K562 (cell line): ENCODE results near the gene AP2M1. TPM values are rescaled to one million over a fixed set of nuclear protein-coding genes. Genes with fewer than 3 reads are reported as not detected.

Source experiments
- ATAC-seq: fragments of 200-7000 bp; cut with Tn5 transposase; 3 replicates; pipeline ENCODE4 v1.9.1; 2020; ENCODE audit warnings: moderate library complexity
- BruUV-seq: library from RNA; stranded (reverse); fragments of 400-500 nt; replicated peaks from 2 replicates; lab custom pipeline; 2021; lab: Mats Ljungman, UMichigan
- CTCF ChIA-PET: fragments of 300-600 bp; formaldehyde crosslinking; extraction: SDS; loops from one replicate; lab custom pipeline; 2021; ENCODE audit warnings: low intra/inter-chr PET ratio; lab: Yijun Ruan, JAX
- POLR2A ChIA-PET: fragments of 300-600, 350-650 bp; sonication (Branson Sonifier 250); formaldehyde crosslinking; extraction: SDS; loops from one replicate; lab custom pipeline; 2021; ENCODE audit warnings: antibody characterized with exemption, inconsistent platforms; lab: Yijun Ruan, JAX
- DNase-seq, 4 experiments: peaks; one replicate each; pipeline versions ENCODE4 v3.0.0 to v3.0.0-alpha.2; 2011 to 2018; ENCODE audit warnings: low spot score in 3 of 4, mixed read lengths in 3 of 4; ENCODE audit errors: extremely low read depth in 1 of 4
- FAIRE-seq: peaks from 2 replicates; lab custom pipeline; 2011; peaks lifted over from hg19 to GRCh38; lab: Jason Lieb, UNC
- H2AFZ ChIP-seq: 2 replicates; pipeline ENCODE4 v1.6.0; 2011; ENCODE audit warnings: low read depth, low read length, control low read depth, inconsistent platforms
- H3K27ac ChIP-seq: fragments of 200-600 bp; 3 replicates; pipeline ENCODE4 v1.8.0; 2011; ENCODE audit warnings: low read depth, mild to moderate bottlenecking, control low read depth, inconsistent platforms, low read length, moderate library complexity, mixed read lengths; ENCODE audit errors: extremely low read depth
- H3K27me3 ChIP-seq, 2 experiments: fragments of 300-600 bp in 1 of 2; 2 replicates in 1 of 2; 3 replicates in 1 of 2; pipeline versions ENCODE4 v1.6.0 to v1.8.0; 2011; ENCODE audit warnings: inconsistent platforms in 2 of 2, low read length in 2 of 2, mild to moderate bottlenecking in 1 of 2, mixed read lengths in 1 of 2, moderate library complexity in 1 of 2; ENCODE audit not compliant: control insufficient read depth in 2 of 2, insufficient read depth in 2 of 2
- H3K36me3 ChIP-seq: fragments of 300-600 bp; 3 replicates; pipeline ENCODE4 v1.8.0; 2011; ENCODE audit warnings: mild to moderate bottlenecking, low read length, inconsistent platforms; ENCODE audit not compliant: control insufficient read depth, insufficient read depth
- H3K4me1 ChIP-seq, 2 experiments: fragments of 200-600 bp in 1 of 2; replicated peaks in 1 of 2; 2 replicates in 1 of 2; 3 replicates in 1 of 2; pipeline versions ENCODE4 v1.5.1 to v1.8.0; 2011; ENCODE audit warnings: inconsistent platforms in 2 of 2, low read length in 2 of 2, mild to moderate bottlenecking in 1 of 2, mixed read lengths in 1 of 2, moderate library complexity in 1 of 2; ENCODE audit not compliant: control insufficient read depth in 2 of 2, insufficient read depth in 2 of 2
- H3K4me2 ChIP-seq: 2 replicates; pipeline ENCODE4 v1.6.1; 2011; ENCODE audit warnings: low read length, control low read depth, inconsistent platforms, mixed read lengths; ENCODE audit not compliant: insufficient read depth
- H3K4me3 ChIP-seq: fragments of 200-600 bp; sonication (generic), shearing (Covaris generic); 2 replicates; pipeline ENCODE4 v1.5.1; 2016; ENCODE audit warnings: control low read depth, inconsistent platforms
- H3K79me2 ChIP-seq: fragments of 200-600 bp; 3 replicates; pipeline ENCODE4 v1.8.0; 2011; ENCODE audit warnings: low read length, inconsistent platforms; ENCODE audit not compliant: control insufficient read depth, insufficient read depth
- H3K9ac ChIP-seq, 2 experiments: 2 replicates each; pipeline versions ENCODE4 v1.6.0 to v1.6.1; 2011; ENCODE audit warnings: low read depth in 2 of 2, low read length in 2 of 2, control low read depth in 1 of 2, inconsistent platforms in 1 of 2, mild to moderate bottlenecking in 1 of 2, mixed read lengths in 1 of 2; ENCODE audit not compliant: insufficient read depth in 1 of 2
- H3K9me1 ChIP-seq: one replicate; pipeline ENCODE4 v1.6.0; 2011; ENCODE audit warnings: inconsistent platforms, mild to moderate bottlenecking, low read length, moderate library complexity; ENCODE audit not compliant: control insufficient read depth, insufficient read depth
- H3K9me3 ChIP-seq: replicated peaks from 2 replicates; pipeline ENCODE4 v1.5.1; 2011; ENCODE audit warnings: low read depth, low read length, inconsistent platforms; ENCODE audit not compliant: control insufficient read depth, insufficient read depth
- H4K20me1 ChIP-seq: replicated peaks from 2 replicates; pipeline ENCODE4 v1.6.1; 2011; ENCODE audit warnings: low read length, inconsistent platforms, mixed read lengths; ENCODE audit not compliant: control insufficient read depth, insufficient read depth
- CBX1 ChIP-seq: sonication (generic); IDR thresholded peaks from 2 replicates; pipeline ENCODE4 v1.6.1; 2016; ENCODE audit warnings: antibody characterized with exemption, low read depth, mild to moderate bottlenecking
- ETV6 ChIP-seq, 3 experiments: fragments of 150-350 bp in 1 of 3; sonication (generic) in 1 of 3; formaldehyde crosslinking in 1 of 3; IDR thresholded peaks; 2 replicates each; pipeline versions ENCODE4 v1.6.1 to v1.8.0; 2014 to 2022; ENCODE audit warnings: borderline replicate concordance in 2 of 3, low read depth in 2 of 3, antibody characterized with exemption in 1 of 3, low read length in 1 of 3, mild to moderate bottlenecking in 1 of 3, missing genetic modification reagents in 1 of 3
- RBM14 ChIP-seq: fragments of 200-400 bp; formaldehyde crosslinking; IDR thresholded peaks from 2 replicates; pipeline ENCODE4 v1.6.1; 2018; ENCODE audit warnings: low read depth, mild to moderate bottlenecking, low read length, moderate library complexity, borderline replicate concordance; ENCODE audit not compliant: insufficient read depth
- RBM25 ChIP-seq: fragments of 200-400 bp; formaldehyde crosslinking; IDR thresholded peaks from 2 replicates; pipeline ENCODE4 v1.6.1; 2018; ENCODE audit warnings: low read length, low read depth, moderate library complexity; ENCODE audit not compliant: severe bottlenecking
- SFPQ ChIP-seq: fragments of 200-400 bp; formaldehyde crosslinking; IDR thresholded peaks from 2 replicates; pipeline ENCODE4 v1.6.1; 2017; ENCODE audit warnings: mild to moderate bottlenecking, low read depth, low read length, moderate library complexity
- SIN3A ChIP-seq, 2 experiments: fragments of 150-350 bp in 1 of 2; IDR thresholded peaks; 2 replicates each; pipeline ENCODE4 v1.6.1; 2011 to 2016; ENCODE audit warnings: borderline replicate concordance in 2 of 2, low read depth in 2 of 2, low read length in 2 of 2, mild to moderate bottlenecking in 2 of 2, moderate library complexity in 2 of 2; ENCODE audit not compliant: control insufficient read depth in 1 of 2
- ZNF347 ChIP-seq: fragments of 450-650 bp; formaldehyde crosslinking; IDR thresholded peaks from 2 replicates; pipeline ENCODE4 v1.4.0; 2020; ENCODE audit warnings: low read depth, mild to moderate bottlenecking, moderate library complexity
- WGBS: fragments of 100-300 bp; shearing (Covaris generic); methylation state at CpG from one replicate; pipeline ENCODE4 v1.1.6; 2016; ENCODE audit warnings: low coverage, mixed read lengths; ENCODE audit not compliant: insufficient coverage; ENCODE audit errors: missing lambda C conversion rate; 5-methylcytosine and 5-hydroxymethylcytosine counted together
- in situ Hi-C: fragments of 300-500 bp; cut with MboI; formaldehyde crosslinking; loops from 4 replicates; pipeline ENCODE4 v1.15.0; 2018; ENCODE audit warnings: inconsistent platforms, mixed read lengths
- intact Hi-C: fragments of 100-400 bp; cut with micrococcal nuclease; formaldehyde crosslinking; loops from 2 replicates; pipeline ENCODE4 v1.14.2; 2022
- polyA plus RNA-seq, 8 experiments: library from polyadenylated mRNA; depleted of rRNA in 4 of 8; stranded (reverse) in 5 of 8; unstranded in 3 of 8; fragments of >200 nt; fragmentation: Nextera tagmentation in 2 of 8; fragmentation: Illumina TruSeq in 1 of 8; extraction: Ambion mirVana in 2 of 8; extraction: Trizol in 1 of 8; gene quantifications; 2 replicates each; pipeline versions ENCODE4 v1.2.1 to v1.2.3, GENCODE V29; 2011 to 2014; ENCODE audit warnings: inconsistent platforms in 1 of 8, missing spikeins in 1 of 8
- total RNA-seq, 7 experiments: library from RNA; depleted of rRNA in 6 of 7; stranded (reverse); fragments of >200 nt in 6 of 7; fragmentation: Illumina TruSeq in 2 of 7; extraction: Trizol in 2 of 7; gene quantifications; 2 replicates each; pipeline versions ENCODE4 v1.2.1 to v1.2.3, GENCODE V29; 2011 to 2021; ENCODE audit warnings: low replicate concordance in 1 of 7

AP2M1 gene
- total and polyA plus RNA-seq, 9 of the 15 experiments (the other 6 are each of a cell fraction or from before 2014, with no cell fraction given) = 118 to 505 (median 296) TPM

GRCh38 chr3:184171562-184171961, 3.1 kb upstream of the AP2M1 start (continued):
- no peak for TF ChIP-seq SFPQ
- no peak for TF ChIP-seq ZNF347
- TF ChIP-seq ETV6 (IDR thresholded peaks at IDR 0.05; ENCODE audit: borderline replicate concordance in 1 of 2, low read depth in 2 of 2, low read length in 1 of 2) = no peak
- no peak for TF ChIP-seq ETV6 (CRISPR knock-in tag; IDR thresholded peaks at IDR 0.05; ENCODE audit: borderline replicate concordance)
- no peak for TF ChIP-seq RBM25

GRCh38 chr3:184172681-184173373, 1.8 kb upstream of the AP2M1 start:
- peaks cover 68% of the 10 kb centered on the region for H3K36me3 ChIP-seq
- intact Hi-C loops (loop anchor here (5.0 kb wide), 2 partner anchors 36 to 124 kb away; partner anchors contain the start of genes EIF2B5 and PSMD2), in situ Hi-C loops (no loop called here)
- FAIRE-seq (no peak), DNase-seq (no peak), ATAC-seq (no peak)
- no TSS peak for BruUV-seq
- no peak overlapping the region for H2AFZ ChIP-seq
- no peaks in the 10 kb centered on the region for H3K9me3 ChIP-seq
- H3K4me3 ChIP-seq = no peak overlapping the region
- H3K9ac ChIP-seq = no peak overlapping the region
- TF ChIP-seq RBM14 (no peak), CBX1 (no peak), SIN3A (IDR thresholded peaks at IDR 0.05; ENCODE audit: borderline replicate concordance in 2 of 2, control insufficient read depth in 1 of 2, low read depth in 2 of 2, low read length in 2 of 2) (no peak)
- H3K4me1 ChIP-seq = peaks cover 41 to 45% of the 10 kb centered on the region in 2 experiments; a peak in 4 of 5 replicates
- CTCF ChIA-PET = no interaction called here
- 78% methylated on average over 5 of the region's 5 CpGs for WGBS
- no peaks in the 10 kb centered on the region for H3K27me3 ChIP-seq
- no peak overlapping the region for H3K27ac ChIP-seq
- peaks cover 8% of the 10 kb centered on the region; the same call in 1 of the 2 replicates for H4K20me1 ChIP-seq
- no peak overlapping the region for H3K4me2 ChIP-seq
- POLR2A ChIA-PET = interaction anchor here (0.7 to 3.6 kb wide), 7 partner anchors 9 to 54 kb away, joined by 3 to 27 read pairs (median 5); partner anchors contain the start of gene DVL3
- peaks cover 34% of the 10 kb centered on the region for H3K79me2 ChIP-seq
- no peaks in the 10 kb centered on the region for H3K9me1 ChIP-seq
